A549 (cell line): ENCODE measurements around the gene ARID1B. TPM values are rescaled to one million over a fixed set of nuclear protein-coding genes. Genes with fewer than 3 reads are reported as not detected.

Experiments used
- ATAC-seq, 2 experiments: fragments of 200-7000 bp in 1 of 2; fragments of >200 bp in 1 of 2; cut with Nextera tagmentation in 1 of 2; cut with Tn5 transposase in 1 of 2; 3 replicates each; pipeline versions ENCODE4 v1.8.0 to v1.9.1; 2018 to 2020; ENCODE audit warnings: mild to moderate bottlenecking in 1 of 2, moderate library complexity in 1 of 2
- CTCF ChIA-PET: fragments of 300-600 bp; sonication (Branson Sonifier 250); formaldehyde crosslinking; extraction: SDS; loops from one replicate; lab custom pipeline; 2021; ENCODE audit warnings: antibody characterized with exemption, inconsistent platforms; lab: Yijun Ruan, JAX
- POLR2A ChIA-PET: fragments of 350-600 bp; formaldehyde crosslinking; extraction: SDS; loops from one replicate; lab custom pipeline; 2021; ENCODE audit warnings: antibody characterized with exemption, inconsistent platforms; lab: Yijun Ruan, JAX
- DNase-seq, 2 experiments: peaks; one replicate each; pipeline versions ENCODE4 v3.0.0 to v3.0.0-alpha.2; 2011 to 2016; ENCODE audit warnings: low read depth in 1 of 2, low spot score in 1 of 2
- FAIRE-seq: peaks from 2 replicates; lab custom pipeline; 2011; peaks lifted over from hg19 to GRCh38; lab: Jason Lieb, UNC
- H3K27ac ChIP-seq, 2 experiments: fragments of >200 bp; sonication (Bioruptor Twin); formaldehyde crosslinking; 3 replicates each; pipeline ENCODE4 v1.5.1; 2016 to 2017
- H3K4me1 ChIP-seq: fragments of >200 bp; sonication (Bioruptor Twin); formaldehyde crosslinking; 3 replicates; pipeline ENCODE4 v1.6.1; 2016
- H3K4me2 ChIP-seq: fragments of >200 bp; sonication (Bioruptor Twin); formaldehyde crosslinking; 3 replicates; pipeline ENCODE4 v1.6.1; 2016
- H3K4me3 ChIP-seq: fragments of >200 bp; sonication (Bioruptor Twin); formaldehyde crosslinking; 3 replicates; pipeline ENCODE4 v1.5.1; 2016
- H3K9me3 ChIP-seq: fragments of >200 bp; sonication (Bioruptor Twin); formaldehyde crosslinking; 3 replicates; pipeline ENCODE4 v1.6.1; 2016
- CEBPB ChIP-seq, 2 experiments: fragments of >200 bp in 1 of 2; sonication (Bioruptor Twin) in 1 of 2; formaldehyde crosslinking in 1 of 2; IDR thresholded peaks; 2 replicates each; pipeline ENCODE4 v1.6.1; 2012 to 2016
- FOSL2 ChIP-seq, 2 experiments: fragments of 450-650 bp in 1 of 2; fragments of >200 bp in 1 of 2; sonication (Bioruptor Twin) in 1 of 2; formaldehyde crosslinking; IDR thresholded peaks; 2 replicates each; pipeline versions ENCODE4 v1.5.0 to v1.6.1; 2016 to 2020; ENCODE audit warnings: mild to moderate bottlenecking in 1 of 2, moderate library complexity in 1 of 2
- GATA3 ChIP-seq: IDR thresholded peaks from 2 replicates; pipeline ENCODE4 v1.6.1; 2012; ENCODE audit warnings: borderline replicate concordance
- HEYL ChIP-seq: fragments of 250-450 bp; sonication (Bioruptor Pico); IDR thresholded peaks from 2 replicates; pipeline ENCODE4 v1.8.0; 2021; ENCODE audit warnings: mild to moderate bottlenecking, moderate library complexity
- JUN ChIP-seq, 2 experiments: fragments of >200 bp; sonication (Bioruptor Twin); formaldehyde crosslinking; IDR thresholded peaks; 2 replicates in 1 of 2; 3 replicates in 1 of 2; pipeline ENCODE4 v1.6.1; 2016 to 2017
- KDM1A ChIP-seq: fragments of 200-600 bp; sonication (generic); IDR thresholded peaks from 2 replicates; pipeline ENCODE4 v1.6.1; 2016; ENCODE audit warnings: low read depth, mild to moderate bottlenecking
- MAZ ChIP-seq: fragments of 150-350 bp; IDR thresholded peaks from 2 replicates; pipeline ENCODE4 v1.6.1; 2014; ENCODE audit warnings: antibody characterized with exemption, low read depth, low read length, borderline replicate concordance
- NFE2L2 ChIP-seq: fragments of 150-350 bp; conservative IDR thresholded peaks from 2 replicates; pipeline ENCODE4 v1.6.1; 2014; ENCODE audit warnings: low read length
- NR3C1 ChIP-seq: fragments of >200 bp; sonication (Bioruptor Twin); formaldehyde crosslinking; IDR thresholded peaks from 3 replicates; pipeline ENCODE4 v1.6.1; 2017
- POLR2A ChIP-seq: IDR thresholded peaks from 2 replicates; pipeline ENCODE4 v1.6.1; 2012; ENCODE audit warnings: mild to moderate bottlenecking, low read length
- TP53 ChIP-seq: fragments of 250-450 bp; sonication (Bioruptor Pico); IDR thresholded peaks from 2 replicates; pipeline ENCODE4 v1.5.0; 2021; ENCODE audit warnings: mild to moderate bottlenecking, moderate library complexity
- WGBS: methylation state at CpG from one replicate; pipeline ENCODE4 v1.1.6; 2017; ENCODE audit errors: missing lambda C conversion rate; 5-methylcytosine and 5-hydroxymethylcytosine counted together
- polyA plus RNA-seq, 4 experiments: library from polyadenylated mRNA; depleted of rRNA in 3 of 4; stranded (reverse); fragments of >200 nt; fragmentation: RNase III in 1 of 4; extraction: RNeasy Plus Mini Kit Qiagen cat#74134 plus additional on column Dnase treatment in 1 of 4; gene quantifications; 2 replicates in 3 of 4; 3 replicates in 1 of 4; pipeline ENCODE4 v1.2.3, GENCODE V29; 2011 to 2017
- small RNA-seq, 6 experiments: library from RNA; depleted of rRNA; stranded (forward); fragments of <200 nt; gene quantifications; one replicate each; pipeline ENCODE3, GENCODE V24; 2012
- TF ChIP-seq, protein P1 (sequence below): fragments of 450-650 bp; IDR thresholded peaks from 2 replicates; pipeline ENCODE4 v1.6.1; 2014; ENCODE audit warnings: antibody characterized with exemption
- TF ChIP-seq, protein P2 (sequence below): fragments of 200-600 bp; sonication (generic); IDR thresholded peaks from 2 replicates; pipeline ENCODE4 v1.6.1; 2016; ENCODE audit warnings: antibody characterized with exemption, mild to moderate bottlenecking, moderate library complexity
- TF ChIP-seq, protein P3 (sequence below): fragments of >200 bp; sonication (Bioruptor Twin); formaldehyde crosslinking; IDR thresholded peaks from 3 replicates; pipeline ENCODE4 v1.6.1; 2016
- TF ChIP-seq, protein P4 (sequence below): fragments of >200 bp; sonication (Bioruptor Twin); formaldehyde crosslinking; IDR thresholded peaks from 2 replicates; pipeline ENCODE4 v1.6.1; 2016
- TF ChIP-seq, protein P5 (sequence below): IDR thresholded peaks from 2 replicates; pipeline ENCODE4 v1.6.1; 2012

Gene ARID1B
- polyA plus RNA-seq, 2 of the 4 experiments (the other 2 are of a cell fraction), result 13.5 to 16.3 TPM

DNA sequence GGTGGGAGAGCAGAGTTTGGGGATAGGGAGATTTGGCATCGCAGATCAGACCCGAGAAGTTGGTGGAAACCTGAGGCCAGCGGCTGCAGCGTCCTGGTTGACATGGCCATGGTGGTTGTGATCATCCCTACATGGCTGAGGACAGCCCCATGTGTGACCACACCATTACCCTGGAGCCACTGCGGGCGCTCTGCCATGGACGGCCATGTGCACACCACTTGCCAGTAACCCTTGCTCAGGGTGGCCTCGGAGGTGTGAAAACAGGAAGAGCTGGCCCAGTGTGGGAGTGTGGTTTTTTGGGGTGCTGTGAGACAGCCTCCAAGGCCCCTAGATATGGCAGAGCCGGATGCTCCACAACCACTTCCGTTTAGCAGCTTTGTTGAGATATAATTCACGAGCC, 481.7 kb downstream of the ARID1B start (continued):
- TF ChIP-seq NFE2L2, result no peak
- TF ChIP-seq TP53, result no peak
- no peak for TF ChIP-seq HEYL (CRISPR knock-in tag)
- TF ChIP-seq POLR2A, result no peak
- no peak for TF ChIP-seq GATA3
- TF ChIP-seq KDM1A, result no peak
- TF ChIP-seq, protein P1, sequence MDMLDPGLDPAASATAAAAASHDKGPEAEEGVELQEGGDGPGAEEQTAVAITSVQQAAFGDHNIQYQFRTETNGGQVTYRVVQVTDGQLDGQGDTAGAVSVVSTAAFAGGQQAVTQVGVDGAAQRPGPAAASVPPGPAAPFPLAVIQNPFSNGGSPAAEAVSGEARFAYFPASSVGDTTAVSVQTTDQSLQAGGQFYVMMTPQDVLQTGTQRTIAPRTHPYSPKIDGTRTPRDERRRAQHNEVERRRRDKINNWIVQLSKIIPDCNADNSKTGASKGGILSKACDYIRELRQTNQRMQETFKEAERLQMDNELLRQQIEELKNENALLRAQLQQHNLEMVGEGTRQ, result no peak
- TF ChIP-seq, protein P2, sequence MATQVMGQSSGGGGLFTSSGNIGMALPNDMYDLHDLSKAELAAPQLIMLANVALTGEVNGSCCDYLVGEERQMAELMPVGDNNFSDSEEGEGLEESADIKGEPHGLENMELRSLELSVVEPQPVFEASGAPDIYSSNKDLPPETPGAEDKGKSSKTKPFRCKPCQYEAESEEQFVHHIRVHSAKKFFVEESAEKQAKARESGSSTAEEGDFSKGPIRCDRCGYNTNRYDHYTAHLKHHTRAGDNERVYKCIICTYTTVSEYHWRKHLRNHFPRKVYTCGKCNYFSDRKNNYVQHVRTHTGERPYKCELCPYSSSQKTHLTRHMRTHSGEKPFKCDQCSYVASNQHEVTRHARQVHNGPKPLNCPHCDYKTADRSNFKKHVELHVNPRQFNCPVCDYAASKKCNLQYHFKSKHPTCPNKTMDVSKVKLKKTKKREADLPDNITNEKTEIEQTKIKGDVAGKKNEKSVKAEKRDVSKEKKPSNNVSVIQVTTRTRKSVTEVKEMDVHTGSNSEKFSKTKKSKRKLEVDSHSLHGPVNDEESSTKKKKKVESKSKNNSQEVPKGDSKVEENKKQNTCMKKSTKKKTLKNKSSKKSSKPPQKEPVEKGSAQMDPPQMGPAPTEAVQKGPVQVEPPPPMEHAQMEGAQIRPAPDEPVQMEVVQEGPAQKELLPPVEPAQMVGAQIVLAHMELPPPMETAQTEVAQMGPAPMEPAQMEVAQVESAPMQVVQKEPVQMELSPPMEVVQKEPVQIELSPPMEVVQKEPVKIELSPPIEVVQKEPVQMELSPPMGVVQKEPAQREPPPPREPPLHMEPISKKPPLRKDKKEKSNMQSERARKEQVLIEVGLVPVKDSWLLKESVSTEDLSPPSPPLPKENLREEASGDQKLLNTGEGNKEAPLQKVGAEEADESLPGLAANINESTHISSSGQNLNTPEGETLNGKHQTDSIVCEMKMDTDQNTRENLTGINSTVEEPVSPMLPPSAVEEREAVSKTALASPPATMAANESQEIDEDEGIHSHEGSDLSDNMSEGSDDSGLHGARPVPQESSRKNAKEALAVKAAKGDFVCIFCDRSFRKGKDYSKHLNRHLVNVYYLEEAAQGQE, result no peak
- TF ChIP-seq NR3C1, result no peak

DNA sequence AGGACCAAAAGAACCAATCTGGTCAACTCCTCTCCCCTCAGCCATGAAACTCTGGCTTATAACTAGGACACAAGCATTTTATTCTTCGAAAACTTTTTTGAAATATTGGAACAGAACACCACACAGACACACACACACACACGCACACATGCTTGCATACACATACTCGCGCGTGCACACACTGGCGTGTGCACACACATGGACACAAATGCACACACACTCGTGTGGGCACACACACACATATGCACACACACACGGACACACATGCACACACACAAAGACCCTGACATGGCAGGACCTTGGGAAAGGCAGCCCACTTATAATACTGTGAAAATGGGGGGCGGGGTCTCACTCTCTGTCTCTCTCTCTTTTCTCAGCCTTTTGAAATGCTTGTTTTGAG, 482.3 kb downstream of the ARID1B start:
- H3K4me2 ChIP-seq, result no peak overlapping the region
- no peaks in the 10 kb centered on the region for H3K4me1 ChIP-seq
- WGBS, result 76% methylated on average over 9 of the region's 9 CpGs
- DNase-seq (no peak), ATAC-seq (no peak), FAIRE-seq (no peak)
- H3K27ac ChIP-seq, result no peak overlapping the region
- TF ChIP-seq CEBPB (IDR thresholded peaks at IDR 0.05) (no peak), GATA3 (no peak), FOSL2 (IDR thresholded peaks at IDR 0.05) (no peak), FOSL2 (CRISPR knock-in tag; IDR thresholded peaks at IDR 0.05) (no peak), MAZ (no peak), JUN (IDR thresholded peaks at IDR 0.05) (no peak)
- TF ChIP-seq, protein P3, sequence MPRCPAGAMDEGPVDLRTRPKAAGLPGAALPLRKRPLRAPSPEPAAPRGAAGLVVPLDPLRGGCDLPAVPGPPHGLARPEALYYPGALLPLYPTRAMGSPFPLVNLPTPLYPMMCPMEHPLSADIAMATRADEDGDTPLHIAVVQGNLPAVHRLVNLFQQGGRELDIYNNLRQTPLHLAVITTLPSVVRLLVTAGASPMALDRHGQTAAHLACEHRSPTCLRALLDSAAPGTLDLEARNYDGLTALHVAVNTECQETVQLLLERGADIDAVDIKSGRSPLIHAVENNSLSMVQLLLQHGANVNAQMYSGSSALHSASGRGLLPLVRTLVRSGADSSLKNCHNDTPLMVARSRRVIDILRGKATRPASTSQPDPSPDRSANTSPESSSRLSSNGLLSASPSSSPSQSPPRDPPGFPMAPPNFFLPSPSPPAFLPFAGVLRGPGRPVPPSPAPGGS, result no peak
- TF ChIP-seq, protein P4, sequence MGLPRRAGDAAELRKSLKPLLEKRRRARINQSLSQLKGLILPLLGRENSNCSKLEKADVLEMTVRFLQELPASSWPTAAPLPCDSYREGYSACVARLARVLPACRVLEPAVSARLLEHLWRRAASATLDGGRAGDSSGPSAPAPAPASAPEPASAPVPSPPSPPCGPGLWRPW, result no peak
- TF ChIP-seq, protein P5, sequence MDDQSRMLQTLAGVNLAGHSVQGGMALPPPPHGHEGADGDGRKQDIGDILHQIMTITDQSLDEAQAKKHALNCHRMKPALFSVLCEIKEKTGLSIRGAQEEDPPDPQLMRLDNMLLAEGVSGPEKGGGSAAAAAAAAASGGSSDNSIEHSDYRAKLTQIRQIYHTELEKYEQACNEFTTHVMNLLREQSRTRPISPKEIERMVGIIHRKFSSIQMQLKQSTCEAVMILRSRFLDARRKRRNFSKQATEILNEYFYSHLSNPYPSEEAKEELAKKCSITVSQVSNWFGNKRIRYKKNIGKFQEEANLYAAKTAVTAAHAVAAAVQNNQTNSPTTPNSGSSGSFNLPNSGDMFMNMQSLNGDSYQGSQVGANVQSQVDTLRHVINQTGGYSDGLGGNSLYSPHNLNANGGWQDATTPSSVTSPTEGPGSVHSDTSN, result no peak
- TF ChIP-seq, protein P2, result no peak
- ChIA-PET POLR2A (no interaction called here), CTCF (interaction anchor here (0.9 to 1.4 kb wide), 2 partner anchors 12 to 16 kb away, joined by 3 read pairs; no protein-coding TSS in a partner anchor)
- no peaks in the 10 kb centered on the region for H3K9me3 ChIP-seq
- no peak overlapping the region for H3K4me3 ChIP-seq

Small RNAs within 50 kb of the gene (small RNA-seq; reads per million reads assigned to genes)
- gene AL355297.2 (0 to 3.9 (median 0) reads per million in 6 experiments), gene MIR4466 (0 to 0.39 (median 0) reads per million in 6 experiments)
